ENCODE results near the gene ERBB4. TPM values are rescaled to one million over a fixed set of nuclear protein-coding genes. Genes with fewer than 3 reads are reported as not detected.

Gene ERBB4
- total RNA-seq, 4 donors from 2014 or later = 0.26 to 13.3 (median 2.4) TPM

DNA sequence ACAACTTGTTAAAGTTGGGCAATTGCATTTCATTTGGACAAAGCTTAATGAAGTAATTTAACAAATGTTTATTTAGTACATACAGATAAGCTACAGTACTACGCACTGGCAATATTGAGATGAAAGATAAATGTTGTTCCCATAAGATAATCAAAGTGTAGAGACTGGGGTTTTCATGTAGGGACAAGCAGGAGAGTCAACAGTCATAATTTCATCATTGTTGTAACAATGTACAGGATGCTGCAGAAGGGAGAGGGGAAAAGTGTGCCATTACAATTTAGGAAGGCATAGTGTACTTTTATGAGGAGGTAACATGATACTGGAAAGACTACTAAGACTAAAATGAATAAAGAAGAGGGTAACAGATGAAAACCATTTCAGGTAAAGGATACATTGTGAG lies 441.6 kb downstream of the ERBB4 start:
- intact Hi-C loops (cut with DNase I; ENCODE audit: low total_unique reads) = no loop called here
- H3K4me1 ChIP-seq = no peaks in the 10 kb centered on the region

DNA sequence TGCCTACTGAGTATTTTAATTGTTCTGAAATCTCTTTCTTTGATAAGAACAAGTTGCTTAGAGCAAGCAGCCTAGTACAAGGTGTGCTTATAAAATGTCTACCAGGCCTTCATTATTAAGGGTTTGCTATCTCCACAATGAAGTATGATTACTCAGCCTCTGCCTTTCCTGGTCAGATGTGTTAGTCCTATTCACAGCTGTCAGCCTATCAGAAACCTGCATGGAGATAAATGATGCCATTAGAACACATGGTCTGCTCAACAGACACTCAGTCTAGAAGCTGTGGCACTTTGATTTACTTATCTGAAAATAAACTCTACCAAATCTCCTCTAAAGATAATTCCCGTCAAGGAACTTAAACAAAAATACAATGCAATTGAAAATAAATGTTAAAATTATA lies 448.7 kb downstream of the ERBB4 start:
- Histone ChIP-seq H3K27me3 (no peaks in the 10 kb centered on the region), H3K4me3 (no peak overlapping the region), H3K4me1 (no peaks in the 10 kb centered on the region), H3K9me3 (no peaks in the 10 kb centered on the region), H3K27ac (no peak overlapping the region), H3K36me3 (no peaks in the 10 kb centered on the region)
- DNase-seq = no peak
- TF ChIP-seq, protein P1, sequence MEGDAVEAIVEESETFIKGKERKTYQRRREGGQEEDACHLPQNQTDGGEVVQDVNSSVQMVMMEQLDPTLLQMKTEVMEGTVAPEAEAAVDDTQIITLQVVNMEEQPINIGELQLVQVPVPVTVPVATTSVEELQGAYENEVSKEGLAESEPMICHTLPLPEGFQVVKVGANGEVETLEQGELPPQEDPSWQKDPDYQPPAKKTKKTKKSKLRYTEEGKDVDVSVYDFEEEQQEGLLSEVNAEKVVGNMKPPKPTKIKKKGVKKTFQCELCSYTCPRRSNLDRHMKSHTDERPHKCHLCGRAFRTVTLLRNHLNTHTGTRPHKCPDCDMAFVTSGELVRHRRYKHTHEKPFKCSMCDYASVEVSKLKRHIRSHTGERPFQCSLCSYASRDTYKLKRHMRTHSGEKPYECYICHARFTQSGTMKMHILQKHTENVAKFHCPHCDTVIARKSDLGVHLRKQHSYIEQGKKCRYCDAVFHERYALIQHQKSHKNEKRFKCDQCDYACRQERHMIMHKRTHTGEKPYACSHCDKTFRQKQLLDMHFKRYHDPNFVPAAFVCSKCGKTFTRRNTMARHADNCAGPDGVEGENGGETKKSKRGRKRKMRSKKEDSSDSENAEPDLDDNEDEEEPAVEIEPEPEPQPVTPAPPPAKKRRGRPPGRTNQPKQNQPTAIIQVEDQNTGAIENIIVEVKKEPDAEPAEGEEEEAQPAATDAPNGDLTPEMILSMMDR (IDR thresholded peaks at IDR 0.05) = no peak
- no peak for TF ChIP-seq POLR2A (IDR thresholded peaks at IDR 0.05)
- intact Hi-C loops (cut with DNase I; ENCODE audit: low total_unique reads) = no loop called here

More for the DNA sequence above, 441.6 kb downstream of the ERBB4 start:
- H3K9me3 ChIP-seq = no peaks in the 10 kb centered on the region
- TF ChIP-seq, protein P1 (IDR thresholded peaks at IDR 0.05) = no peak
- TF ChIP-seq POLR2A (IDR thresholded peaks at IDR 0.05) = no peak
- no peak overlapping the region for H3K4me3 ChIP-seq
- no peaks in the 10 kb centered on the region for H3K27me3 ChIP-seq
- no peak for DNase-seq
- H3K27ac ChIP-seq = no peak overlapping the region
- no peaks in the 10 kb centered on the region for H3K36me3 ChIP-seq

DNA sequence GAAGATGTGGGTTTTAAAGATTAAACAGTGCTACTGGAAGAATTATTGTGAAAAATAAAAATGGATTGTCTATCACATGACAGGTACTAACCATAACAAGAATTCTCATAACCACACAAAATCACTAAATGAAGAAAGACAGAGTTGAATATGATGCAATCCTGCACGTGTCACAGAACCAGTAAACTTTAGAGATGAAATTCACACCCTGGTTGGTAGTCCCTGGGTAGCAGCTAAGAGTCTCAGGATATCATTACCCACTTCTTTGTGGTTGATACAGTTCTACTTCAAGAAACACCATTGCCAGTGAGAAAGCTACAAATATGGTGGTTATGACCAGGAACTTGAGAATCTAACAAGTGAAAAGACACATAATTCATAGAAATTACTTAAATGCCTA lies 450.2 kb downstream of the ERBB4 start:
- Histone ChIP-seq H3K4me3 (no peak overlapping the region), H3K4me1 (no peaks in the 10 kb centered on the region), H3K9me3 (no peaks in the 10 kb centered on the region), H3K27ac (no peak overlapping the region), H3K36me3 (no peaks in the 10 kb centered on the region), H3K27me3 (no peaks in the 10 kb centered on the region)
- TF ChIP-seq POLR2A (IDR thresholded peaks at IDR 0.05) = no peak
- TF ChIP-seq, protein P1 (IDR thresholded peaks at IDR 0.05) = no peak
- DNase-seq = no peak
- intact Hi-C loops (cut with DNase I; ENCODE audit: low total_unique reads) = no loop called here

DNA sequence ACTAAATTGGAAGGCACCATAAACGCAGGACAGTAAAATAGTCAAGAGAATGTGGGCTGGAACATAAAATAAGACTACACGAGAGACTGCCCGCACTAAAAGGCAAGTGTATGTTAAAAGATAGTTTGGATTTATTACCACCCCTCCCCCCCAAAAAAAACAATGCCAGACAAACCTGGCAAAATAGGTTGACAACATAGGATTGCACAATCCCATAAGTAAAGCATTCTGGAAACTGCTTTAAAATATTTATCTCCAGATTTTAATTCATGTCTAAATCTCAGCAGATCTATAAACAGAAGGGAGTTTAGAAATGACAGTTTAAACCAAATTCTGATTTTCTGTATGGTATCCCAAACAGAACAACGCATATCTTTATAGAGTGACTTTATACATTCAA lies 455.1 kb downstream of the ERBB4 start:
- H3K4me3 ChIP-seq = no peak overlapping the region
- no peaks in the 10 kb centered on the region for H3K36me3 ChIP-seq
- TF ChIP-seq, protein P1 (IDR thresholded peaks at IDR 0.05) = no peak
- no peak for TF ChIP-seq POLR2A (IDR thresholded peaks at IDR 0.05)
- no peaks in the 10 kb centered on the region for H3K4me1 ChIP-seq
- intact Hi-C loops (cut with DNase I; ENCODE audit: low total_unique reads) = no loop called here
- DNase-seq = no peak
- no peak overlapping the region for H3K27ac ChIP-seq
- no peaks in the 10 kb centered on the region for H3K9me3 ChIP-seq
- no peaks in the 10 kb centered on the region for H3K27me3 ChIP-seq

DNA sequence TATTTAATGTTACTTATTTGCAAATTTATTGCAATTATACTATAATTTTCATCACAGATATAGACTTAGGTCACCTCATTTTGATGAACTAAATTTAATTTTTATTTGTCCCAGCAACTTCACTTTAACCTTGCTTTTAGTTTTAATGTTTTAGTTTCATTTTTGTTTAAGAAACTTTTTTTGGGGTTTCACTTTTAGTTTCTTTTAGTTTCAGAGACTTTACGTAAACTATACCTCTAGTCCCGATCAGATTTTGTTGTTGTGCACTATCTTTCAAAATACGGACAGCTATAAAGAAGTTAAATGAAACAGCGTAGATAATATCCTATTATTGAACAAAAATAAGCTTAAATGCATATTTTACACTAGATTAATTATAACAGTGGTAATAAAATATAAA lies 460.5 kb downstream of the ERBB4 start:
- intact Hi-C loops (cut with DNase I; ENCODE audit: low total_unique reads) = no loop called here
- Histone ChIP-seq H3K9me3 (no peaks in the 10 kb centered on the region), H3K27me3 (no peaks in the 10 kb centered on the region), H3K4me3 (no peak overlapping the region), H3K27ac (no peak overlapping the region), H3K4me1 (no peaks in the 10 kb centered on the region), H3K36me3 (no peaks in the 10 kb centered on the region)
- TF ChIP-seq, protein P1 (IDR thresholded peaks at IDR 0.05) = no peak
- TF ChIP-seq POLR2A (IDR thresholded peaks at IDR 0.05) = no peak
- DNase-seq = no peak

All from uterus (tissue), 4 donors.